HTERT RPE-1 (cell line): ENCODE results near the gene CMTM6.
"Not testable (repeated sequence)": the region's sequence is repeated elsewhere in the genome, so short reads cannot be mapped to it uniquely, and the experiment has no call there.

Source experiments
- in situ Hi-C: fragments of 300-500 bp; cut with MboI; formaldehyde crosslinking; loops from 4 replicates; pipeline ENCODE4 v1.14.3; 2020; ENCODE audit warnings: low sequenced_read_pairs

CMTM6 gene

DNA sequence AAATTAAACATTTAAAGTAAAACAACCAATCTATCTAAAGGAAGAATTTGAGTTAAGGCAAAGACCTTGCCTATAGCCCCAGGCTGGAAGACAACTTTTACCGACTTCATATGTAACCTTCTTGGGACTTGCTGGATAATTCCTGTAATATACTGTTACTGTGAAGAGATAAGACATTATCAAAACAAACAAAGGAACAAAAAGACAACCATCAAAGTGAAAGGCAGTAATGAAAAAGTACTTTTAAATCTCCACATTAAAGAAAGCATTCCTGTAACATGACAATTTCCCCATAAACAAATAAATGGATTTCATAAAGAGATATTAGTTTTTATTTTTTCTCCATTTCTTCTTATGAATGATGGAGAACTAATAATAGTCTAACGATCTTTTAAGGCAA, 2.4 kb downstream of the CMTM6 start:
- in situ Hi-C loops, result no loop called here

DNA sequence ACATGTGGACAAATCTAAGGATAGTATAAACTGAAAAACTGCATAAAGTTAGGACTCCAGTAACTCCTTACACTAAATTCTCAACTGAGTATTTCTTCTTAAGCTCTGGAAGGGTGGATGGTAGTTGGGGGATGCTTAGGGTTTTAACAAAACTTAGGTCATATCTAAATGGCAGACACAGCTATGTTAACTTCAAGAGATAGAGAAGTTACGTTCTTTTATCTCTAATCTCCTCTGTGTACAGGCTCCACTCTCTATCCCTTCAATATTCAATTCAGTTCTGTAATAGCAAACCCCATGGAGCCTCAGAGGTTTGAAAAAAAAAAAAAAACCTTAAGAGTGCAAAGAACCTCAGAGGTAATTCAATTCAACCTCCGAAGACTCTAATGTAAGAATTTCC, 3.1 kb downstream of the CMTM6 start:
- in situ Hi-C loops, result no loop called here

DNA sequence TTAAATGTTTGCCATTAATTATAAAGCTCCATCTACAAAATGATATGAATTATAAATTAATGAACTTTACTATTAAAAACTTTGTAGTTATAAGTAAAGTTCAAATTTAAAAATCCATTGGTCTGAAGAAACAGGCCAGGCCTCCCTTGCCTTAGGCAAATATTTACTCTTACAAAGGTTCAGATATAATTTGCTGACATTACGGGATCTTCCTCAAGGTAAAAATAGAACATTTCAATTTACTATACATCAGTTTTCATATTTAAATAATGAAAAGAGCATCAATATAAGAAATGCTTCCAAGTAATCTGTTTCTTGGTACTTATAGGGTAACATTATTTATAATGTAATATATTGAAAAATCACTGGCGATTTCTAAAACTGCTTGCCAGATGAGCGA, 3.7 kb downstream of the CMTM6 start:
- in situ Hi-C loops, result no loop called here

DNA sequence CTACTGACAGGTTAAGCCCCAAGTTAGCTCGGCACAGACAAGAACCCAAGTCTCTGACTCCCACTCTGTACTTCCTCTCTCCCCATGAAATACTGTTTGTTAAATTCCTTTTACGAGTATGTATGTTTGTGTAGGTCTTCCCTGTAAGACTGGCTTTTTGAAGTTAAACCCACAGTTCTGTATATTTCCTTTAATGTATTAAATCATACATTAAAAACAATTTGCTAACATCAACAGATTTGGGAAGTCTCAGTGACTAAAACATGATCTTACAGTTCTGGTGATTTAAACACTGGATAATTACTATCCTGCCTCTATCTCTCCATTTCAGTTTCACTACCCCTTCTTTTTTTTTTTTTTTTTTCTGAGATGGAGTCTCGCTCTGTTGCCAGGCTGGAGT, 4.4 kb downstream of the CMTM6 start:
- in situ Hi-C loops, result no loop called here

DNA sequence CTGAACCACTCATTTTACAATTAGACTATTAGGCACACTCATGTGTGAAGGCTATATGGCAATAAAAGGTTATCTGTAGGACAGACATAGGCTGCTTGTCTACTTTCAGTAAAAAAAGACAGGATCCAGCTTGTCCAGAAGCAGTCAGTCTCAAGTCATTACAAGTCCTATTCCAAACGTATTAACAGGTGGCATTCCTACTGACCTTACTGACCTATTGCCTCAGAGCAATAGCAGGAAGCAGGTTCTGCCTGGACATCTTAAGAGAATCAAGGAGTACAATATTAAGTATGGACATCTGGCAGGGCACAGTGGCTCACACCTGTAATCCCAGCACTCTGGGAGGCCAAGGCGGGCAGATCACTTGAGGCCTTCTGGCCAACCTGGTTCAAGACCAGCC, 7.0 kb downstream of the CMTM6 start:
- in situ Hi-C loops, result no loop called here

DNA sequence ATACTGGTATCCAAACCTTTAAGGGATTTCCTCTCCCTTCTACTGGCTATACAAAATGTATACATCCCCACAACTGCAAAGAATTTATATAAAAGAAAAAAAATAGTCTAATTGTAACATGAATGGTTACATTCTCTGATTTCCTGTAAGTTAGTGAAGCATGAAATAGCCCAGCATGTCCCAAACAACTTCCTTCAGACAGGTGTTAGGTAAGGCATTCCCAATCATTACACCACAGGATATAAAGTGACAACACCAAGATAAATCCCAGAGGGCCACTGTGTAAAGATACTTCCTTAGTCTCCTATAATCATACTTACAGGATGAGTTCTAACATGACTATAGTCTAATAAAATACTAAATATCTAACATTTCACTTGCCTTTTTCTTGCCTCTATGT, 7.6 kb downstream of the CMTM6 start:
- in situ Hi-C loops, result no loop called here

DNA sequence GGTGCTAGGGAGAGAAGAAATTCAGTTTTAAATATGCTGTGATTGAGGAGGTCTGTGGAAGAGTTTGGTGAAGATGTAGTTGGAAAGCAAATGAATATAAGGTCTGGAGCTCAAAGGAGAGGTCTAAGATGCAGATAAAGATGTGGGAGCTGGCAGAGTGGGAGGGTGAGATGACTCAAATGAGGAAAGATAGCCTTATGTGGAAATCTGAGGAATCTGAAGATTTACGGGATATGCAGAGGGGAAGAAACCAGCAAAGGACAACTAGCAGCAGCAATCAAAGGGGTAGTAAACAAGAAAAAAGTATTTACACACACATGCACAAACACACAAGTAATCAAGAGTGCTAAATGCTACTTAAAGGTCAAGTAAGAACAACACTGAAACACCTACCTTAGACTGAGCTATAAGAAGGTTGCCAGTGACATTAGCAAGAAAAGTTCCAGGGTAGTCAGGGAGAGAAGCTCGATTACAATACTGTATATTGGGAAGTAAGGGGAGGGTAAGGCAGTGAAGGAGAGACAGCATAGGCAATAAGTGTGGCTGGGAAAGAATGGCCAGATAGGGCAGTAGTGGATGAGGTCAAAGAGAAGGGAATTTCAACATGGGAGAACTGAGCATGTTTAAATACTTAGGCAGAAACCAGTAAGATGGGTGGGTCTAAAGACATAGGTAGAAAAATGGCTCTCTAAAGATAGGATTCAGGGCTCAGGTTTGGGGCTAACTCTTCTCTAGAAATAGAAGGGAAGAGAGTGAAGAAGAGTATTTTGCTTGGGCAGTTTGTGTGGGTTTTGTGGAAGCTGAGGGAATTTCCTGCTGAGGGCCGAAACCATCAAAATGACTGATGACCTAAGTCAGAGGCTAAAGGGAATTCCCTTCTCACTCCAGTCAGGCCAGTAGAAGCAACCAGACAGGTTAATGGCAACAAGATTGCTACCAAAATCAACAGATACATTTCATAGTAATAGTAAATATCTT, 8.9 kb downstream of the CMTM6 start:
- in situ Hi-C loops, result no loop called here

DNA sequence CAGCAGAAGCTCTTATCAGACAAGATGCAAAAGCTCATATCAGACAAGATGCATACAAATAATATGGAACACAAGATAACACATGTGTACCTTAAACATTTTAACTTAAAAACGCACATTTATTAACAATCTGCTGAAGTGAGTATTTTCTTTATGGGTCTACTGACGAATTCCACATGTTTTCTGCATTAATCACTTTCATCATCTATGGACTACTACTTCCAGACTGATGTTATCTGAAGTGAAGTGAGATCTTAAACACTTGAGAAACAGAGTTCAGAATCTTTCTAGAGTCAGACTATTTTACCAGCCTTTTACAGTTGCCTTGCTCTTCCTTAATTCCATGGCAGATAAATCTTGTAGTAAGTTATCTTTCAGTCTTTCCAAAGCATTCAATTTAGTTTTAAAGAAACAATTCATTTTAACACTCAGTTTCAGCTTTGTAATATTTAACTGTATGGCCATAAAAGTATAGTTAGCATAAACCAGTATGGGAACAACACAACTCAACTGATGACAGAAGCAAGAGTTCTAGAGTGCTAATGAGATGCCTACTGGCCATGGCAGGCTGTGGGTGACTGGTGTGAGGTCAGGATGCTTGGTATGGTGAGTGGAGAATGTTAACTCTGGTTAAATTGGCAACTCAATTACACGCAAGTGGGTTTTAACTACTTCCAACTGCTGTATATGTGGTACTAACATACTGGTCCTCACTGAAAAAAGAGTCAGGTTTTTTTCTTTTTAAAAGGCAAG, 9.8 kb downstream of the CMTM6 start:
- in situ Hi-C loops, result no loop called here

DNA sequence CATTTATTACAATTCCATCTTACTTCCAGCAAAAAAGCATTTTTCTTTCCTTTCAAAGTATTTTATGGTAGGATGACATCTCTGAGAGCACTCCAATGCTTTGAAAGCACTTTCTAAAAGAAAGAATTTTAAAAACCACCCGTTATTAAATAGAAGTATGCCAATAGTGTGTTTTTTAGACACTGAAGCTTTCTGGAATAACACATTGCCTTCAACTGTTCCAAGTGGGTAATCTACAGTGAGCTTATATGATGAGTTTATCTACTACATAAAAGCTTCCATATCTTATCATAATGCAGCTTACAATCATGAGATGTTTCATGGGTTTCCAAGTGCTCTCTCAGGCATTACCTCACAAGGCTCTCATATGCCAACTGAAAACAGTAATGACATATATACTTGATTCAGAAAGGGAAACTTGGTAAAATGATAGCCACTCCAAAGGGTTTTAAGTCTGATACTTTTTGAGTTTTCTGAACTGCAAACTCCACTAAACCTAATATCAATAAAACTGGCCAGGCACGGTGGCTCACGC, 14.1 kb downstream of the CMTM6 start:
- in situ Hi-C loops, result no loop called here

DNA sequence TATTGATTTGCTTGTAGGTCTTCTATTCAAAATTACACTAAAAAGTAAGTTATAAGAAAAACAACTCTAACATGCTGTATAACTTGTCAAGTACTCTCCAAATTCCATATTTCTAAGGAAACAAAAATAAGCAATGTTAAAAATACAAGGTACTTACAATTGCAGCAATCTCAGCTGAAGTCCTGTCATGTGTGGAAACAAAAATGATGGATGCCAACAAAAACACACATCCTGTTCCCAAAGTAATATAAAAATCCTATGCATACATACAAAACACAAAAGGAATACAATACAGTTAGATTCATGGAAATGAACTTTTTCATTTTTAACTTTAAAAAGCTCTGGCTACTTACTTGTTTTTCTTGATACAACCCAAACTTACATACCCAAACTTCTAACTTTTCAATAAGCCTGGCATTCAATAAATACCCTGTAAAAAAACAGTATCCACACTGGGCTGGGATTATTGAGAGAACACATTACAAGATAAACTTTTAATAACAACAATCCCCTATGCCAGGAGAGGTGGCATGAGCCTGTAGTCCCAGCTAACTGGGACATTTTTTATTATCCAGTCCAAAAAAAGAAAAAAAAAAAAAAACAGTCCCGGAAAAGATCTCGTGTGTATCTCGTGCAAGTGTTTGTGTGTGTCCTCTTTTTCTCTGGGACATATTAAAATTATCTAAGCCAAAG, 14.7 kb downstream of the CMTM6 start:
- in situ Hi-C loops, result no loop called here

DNA sequence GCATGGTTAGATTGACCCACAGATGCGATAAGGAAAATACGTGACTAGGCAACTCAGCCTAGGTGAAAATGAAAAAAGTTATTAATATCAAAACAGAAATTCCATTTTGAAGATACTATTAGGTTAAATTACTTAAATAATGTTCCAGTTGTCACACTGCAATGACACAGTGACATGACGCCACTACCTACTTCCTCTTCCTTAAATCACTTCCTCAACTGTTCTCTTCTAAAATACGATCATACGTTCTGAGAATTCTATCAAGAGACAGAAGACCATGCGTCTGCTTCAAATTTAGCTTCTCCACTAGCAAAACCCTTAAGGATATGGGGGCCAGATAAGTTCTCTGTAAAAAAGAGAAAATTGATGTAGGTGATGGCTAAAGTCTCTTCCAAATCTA, 18.2 kb downstream of the CMTM6 start:
- in situ Hi-C loops, result no loop called here

DNA sequence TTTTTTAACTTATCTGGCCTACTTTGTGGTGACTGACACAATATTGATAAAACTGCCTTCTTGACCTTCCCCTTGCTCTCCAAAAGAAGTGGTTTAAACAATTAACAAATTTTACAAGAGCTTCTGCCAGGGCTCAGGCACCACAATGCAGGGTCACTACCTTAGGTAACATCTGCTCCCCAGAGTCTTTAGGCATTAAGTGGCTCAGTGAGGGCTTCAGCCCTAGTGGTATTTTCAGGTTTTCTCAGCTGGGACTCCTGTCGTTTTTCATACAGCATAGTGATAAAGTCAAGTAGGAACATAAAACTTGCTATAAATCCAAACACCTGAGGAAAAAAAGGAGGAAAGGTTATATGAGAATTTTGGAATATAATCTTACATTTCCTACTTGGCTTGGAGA, 18.9 kb downstream of the CMTM6 start:
- in situ Hi-C loops, result no loop called here

DNA sequence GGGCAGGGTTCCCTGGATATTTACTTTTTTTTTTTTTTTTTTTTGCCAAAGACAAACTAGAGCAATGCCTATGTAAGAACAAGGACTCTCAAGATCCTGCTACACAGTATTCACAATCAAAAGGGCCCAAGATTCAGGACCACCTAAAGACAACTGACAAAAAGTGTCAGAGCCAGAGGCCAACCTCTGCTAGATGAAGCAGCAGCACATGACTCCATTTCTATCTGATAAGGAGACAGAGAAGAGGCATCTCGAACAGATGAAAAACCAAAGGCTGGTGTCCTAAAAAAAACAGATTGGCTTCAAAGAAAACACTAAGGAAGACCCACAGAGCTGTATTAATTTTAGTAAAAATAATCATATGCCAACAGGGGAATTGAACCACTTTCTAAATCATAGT, 20.0 kb downstream of the CMTM6 start:
- in situ Hi-C loops, result no loop called here

DNA sequence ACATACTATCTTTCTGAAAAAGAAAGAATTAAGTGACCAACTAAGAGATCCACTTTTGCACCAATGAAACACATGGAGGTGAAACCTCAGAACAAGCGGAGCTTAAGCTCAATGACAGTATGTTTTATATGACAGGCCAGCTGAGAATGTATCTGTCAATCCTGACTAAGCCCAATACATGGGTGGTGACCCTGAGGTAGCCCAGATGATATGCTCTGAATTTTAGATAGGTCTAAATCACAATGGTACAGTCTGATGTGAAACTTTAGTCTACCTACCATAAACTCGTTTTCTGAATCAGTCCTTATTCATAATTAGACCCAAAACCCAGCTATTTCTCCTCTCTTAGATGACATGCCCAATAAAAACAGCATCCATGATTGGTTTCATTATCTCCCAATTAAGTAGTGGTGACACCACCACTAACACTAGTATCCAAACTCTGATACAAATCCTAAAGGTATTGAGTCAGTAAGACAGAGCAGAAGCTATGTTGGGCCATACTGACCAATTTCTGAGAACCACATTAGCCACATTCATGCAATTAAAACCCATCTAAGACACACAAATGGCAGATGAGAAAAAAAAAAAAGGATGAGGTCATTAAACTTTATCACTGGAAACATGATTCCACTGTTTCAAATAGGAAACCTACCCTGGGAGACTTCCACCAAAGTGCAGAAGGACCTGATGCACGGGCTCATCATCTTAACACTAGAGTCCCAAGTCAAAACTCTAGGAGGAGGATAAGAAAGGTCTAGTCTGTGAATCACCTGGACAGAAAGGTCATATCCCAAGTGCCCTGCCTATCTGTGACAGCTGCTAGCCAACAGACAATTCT, 20.6 kb downstream of the CMTM6 start:
- in situ Hi-C loops, result no loop called here

DNA sequence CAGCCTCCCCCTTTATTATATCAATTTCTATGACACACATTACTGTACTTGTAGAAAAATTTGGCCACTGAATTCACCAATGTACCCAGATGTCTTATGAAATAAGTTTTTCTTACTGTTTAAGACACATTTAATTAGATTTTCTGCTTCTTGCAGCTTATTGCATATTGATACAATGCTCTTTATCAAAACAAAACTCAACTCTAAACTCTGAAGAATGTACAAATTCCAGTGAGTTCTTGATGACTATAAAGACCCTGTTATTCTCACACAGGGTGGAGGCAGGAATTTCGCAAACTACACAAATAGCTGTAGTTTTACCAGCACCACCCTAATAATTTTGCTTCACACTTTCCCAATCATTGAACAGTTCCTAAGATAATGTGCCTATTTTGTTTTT, 22.0 kb downstream of the CMTM6 start:
- in situ Hi-C loops, result no loop called here

DNA sequence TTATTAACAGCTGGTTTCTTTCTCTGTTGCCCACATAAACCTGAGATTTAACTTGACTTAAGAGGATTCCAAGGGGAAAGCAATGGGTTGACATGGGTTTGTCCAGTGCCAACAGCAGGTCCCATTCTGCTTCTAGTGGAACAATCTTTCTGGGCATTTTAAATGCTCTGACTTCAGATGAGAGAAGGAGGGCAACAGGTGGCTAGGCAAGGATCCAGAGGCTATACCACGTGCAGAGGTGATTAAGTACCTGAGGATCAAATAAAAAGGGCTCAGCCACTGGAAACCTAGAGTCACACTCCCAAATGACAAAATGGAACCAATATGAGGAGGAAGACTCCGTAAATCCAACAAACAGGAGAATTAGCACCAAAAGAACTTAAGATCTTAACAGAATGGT, 28.5 kb downstream of the CMTM6 start:
- in situ Hi-C loops, result no loop called here

DNA sequence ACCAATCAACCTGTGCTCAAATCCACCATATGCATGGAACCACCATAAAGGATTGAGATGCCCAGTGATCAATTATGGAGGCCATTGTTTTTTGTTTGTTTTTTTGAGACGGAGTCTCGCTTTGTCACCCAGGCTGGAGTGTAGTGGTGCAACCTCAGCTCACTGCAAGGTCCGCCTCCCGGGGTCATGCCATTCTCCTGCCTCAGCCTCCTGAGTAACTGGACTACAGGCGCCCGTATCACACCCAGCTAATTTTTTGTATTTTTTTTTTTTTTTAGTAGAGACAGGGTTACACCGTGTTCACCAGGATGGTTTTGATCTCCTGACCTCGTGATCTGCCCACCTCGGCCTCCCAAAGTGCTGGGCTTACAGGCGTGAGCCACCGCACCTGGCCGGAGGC, 30.5 kb downstream of the CMTM6 start:
- in situ Hi-C loops, result not testable (repeated sequence)

DNA sequence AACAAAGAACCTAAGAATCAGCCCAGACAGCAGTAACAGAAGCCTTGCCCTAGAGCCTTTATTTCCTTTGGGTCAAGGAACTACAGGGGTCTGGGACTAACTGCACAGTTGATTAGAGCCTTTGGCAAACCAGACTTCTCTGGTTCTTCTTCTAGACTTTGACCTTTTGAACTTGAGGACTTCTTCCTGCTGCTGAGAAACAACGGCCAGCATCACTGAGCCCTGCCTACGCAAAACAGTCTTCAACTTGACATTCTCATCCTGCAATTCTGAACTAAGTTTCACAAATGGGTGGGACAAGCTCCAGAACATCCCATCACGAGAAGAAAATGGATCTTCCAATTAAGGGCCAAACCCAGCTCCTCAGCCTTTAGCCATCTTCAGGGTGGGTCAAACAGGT, 31.4 kb downstream of the CMTM6 start:
- in situ Hi-C loops, result no loop called here

DNA sequence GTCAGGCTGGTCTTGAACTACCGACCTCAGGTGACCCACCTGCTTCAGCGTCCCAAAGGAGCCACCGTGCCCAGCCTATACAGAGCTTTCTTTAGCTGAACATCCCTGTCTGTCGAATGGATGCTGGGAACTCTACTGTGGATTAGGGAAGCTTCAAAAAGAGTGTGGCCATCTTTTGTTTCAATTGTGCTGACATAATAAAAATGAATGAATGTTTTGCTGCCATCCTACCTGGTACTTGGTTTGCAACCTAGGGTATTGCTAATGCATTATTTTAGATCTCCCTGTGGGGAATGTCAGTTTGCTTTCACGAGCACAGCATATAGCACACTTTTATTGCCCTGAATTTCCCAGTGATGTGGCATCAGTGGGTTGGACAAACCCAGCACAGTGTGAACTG, 32.3 kb downstream of the CMTM6 start:
- in situ Hi-C loops, result no loop called here

DNA sequence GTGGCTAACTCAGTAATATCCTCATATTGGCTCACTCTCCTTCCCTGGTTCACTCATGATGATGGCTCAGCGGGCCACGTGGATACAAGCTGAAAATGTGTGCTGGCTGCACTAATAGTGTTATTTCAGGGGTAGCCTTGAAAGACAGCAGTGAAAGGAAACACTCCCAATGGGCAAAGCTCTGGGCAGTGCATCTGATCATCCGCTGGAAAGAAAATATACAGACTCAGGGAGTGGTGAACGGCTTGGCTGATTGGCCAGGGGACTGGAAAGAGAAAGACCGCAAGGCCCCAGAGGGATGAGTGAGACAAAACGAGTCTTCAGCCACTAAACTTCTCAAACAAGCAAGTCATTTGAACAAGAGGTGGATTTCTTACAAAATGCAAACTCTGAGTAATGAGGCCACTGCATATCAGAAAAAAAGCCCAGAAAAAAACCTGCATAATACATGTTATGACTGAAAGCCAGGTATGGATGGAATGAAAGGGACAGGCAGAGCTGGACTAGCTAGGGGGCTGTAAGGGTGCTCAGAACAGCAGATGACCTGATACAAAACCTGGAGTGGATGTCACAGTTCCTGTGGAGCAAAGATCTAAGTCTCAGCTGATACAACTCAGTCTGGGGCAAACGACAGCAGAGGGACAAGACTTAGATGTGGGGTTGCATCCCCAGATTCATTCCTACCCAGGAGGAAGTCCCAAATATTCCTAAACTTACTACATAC, 33.3 kb downstream of the CMTM6 start:
- in situ Hi-C loops, result no loop called here
